NCI-H187 treated with DMSO at 0.1 percent for 48 hours (cell line): Measurements from ENCODE around the gene HAUS5.

Experiments
- DNase-seq: peaks from one replicate; lab custom pipeline; 2025; lab: John Stamatoyannopoulos, UW

Gene HAUS5

GRCh38 chr19:35608251-35608650 lies 4.3 kb upstream of the HAUS5 start:
- no peak for DNase-seq

- no peak for DNase-seq
These were observed 2.6 kb upstream of the HAUS5 start for GRCh38 chr19:35609851-35610353.

GRCh38 chr19:35612224-35612558 lies 344 bp upstream of the HAUS5 start:
- no peak for DNase-seq

- DNase-seq, result no peak
These were observed 1.0 kb downstream of the HAUS5 start for GRCh38 chr19:35613574-35613973.

- no peak for DNase-seq
These were observed 2.5 kb downstream of the HAUS5 start for GRCh38 chr19:35615036-35615435.

GRCh38 chr19:35618857-35619256 lies 6.3 kb downstream of the HAUS5 start:
- no peak for DNase-seq

GRCh38 chr19:35619290-35619923 lies 6.9 kb downstream of the HAUS5 start:
- no peak for DNase-seq

- no peak for DNase-seq
These were observed 7.5 kb downstream of the HAUS5 start for GRCh38 chr19:35620001-35620400.

- DNase-seq, result no peak
These were observed 9.2 kb downstream of the HAUS5 start for GRCh38 chr19:35621708-35622107.

GRCh38 chr19:35622750-35623149 lies 10.2 kb downstream of the HAUS5 start:
- DNase-seq, result no peak

GRCh38 chr19:35623327-35624010 lies 10.9 kb downstream of the HAUS5 start:
- DNase-seq, result no peak

GRCh38 chr19:35628264-35628564 lies 15.7 kb downstream of the HAUS5 start:
- DNase-seq, result no peak

GRCh38 chr19:35628565-35629331 lies 16.2 kb downstream of the HAUS5 start, which contains the start of gene RBM42:
TSS of gene RBM42 (plus strand) at chr19:35629036. CDS start at chr19:35629154, 118 bp downstream.
- peak; percentile 95 for DNase-seq

GRCh38 chr19:35629332-35629633 lies 16.7 kb downstream of the HAUS5 start:
- no peak for DNase-seq

GRCh38 chr19:35633727-35634440 lies 21.3 kb downstream of the HAUS5 start:
- DNase-seq, result no peak

- DNase-seq, result no peak
These were observed 24.1 kb downstream of the HAUS5 start for GRCh38 chr19:35636651-35637050.

- no peak for DNase-seq
These were observed 24.6 kb downstream of the HAUS5 start for GRCh38 chr19:35637165-35637564.

- DNase-seq, result no peak
These were observed 26.7 kb downstream of the HAUS5 start for GRCh38 chr19:35639321-35639639.

- no peak for DNase-seq
These were observed 27.3 kb downstream of the HAUS5 start for GRCh38 chr19:35639863-35640262.

GRCh38 chr19:35641515-35642151 lies 29.1 kb downstream of the HAUS5 start, which contains the start of gene ETV2:
TSS of gene ETV2 (plus strand) at chr19:35641745. CDS start at chr19:35642461, 716 bp downstream.
- no peak for DNase-seq

GRCh38 chr19:35642312-35642711 lies 29.8 kb downstream of the HAUS5 start:
- DNase-seq, result no peak

GRCh38 chr19:35642798-35643254 lies 30.3 kb downstream of the HAUS5 start:
- DNase-seq, result no peak
